ENCODE measurements around the gene RPL34.

Gene RPL34

DNA sequence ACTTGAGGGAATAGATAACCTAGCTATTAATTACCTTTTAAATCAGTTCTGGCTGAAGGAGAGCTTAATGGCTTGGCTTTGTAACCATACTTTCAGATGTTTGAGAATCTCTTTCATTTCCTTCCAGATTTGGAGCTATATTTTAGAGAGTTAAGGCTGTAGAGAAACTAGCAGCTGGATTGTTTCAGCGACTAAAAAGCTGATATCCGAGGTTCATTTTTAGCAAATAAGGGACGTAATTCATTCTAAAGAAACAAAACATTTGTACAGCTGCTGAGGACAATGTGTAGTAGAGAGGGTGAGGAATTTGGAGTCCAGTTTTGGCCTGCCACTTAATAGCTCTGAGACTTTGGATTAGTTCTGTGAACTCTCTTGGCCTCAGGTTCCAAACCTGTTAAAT lies 42.3 kb downstream of the RPL34 start (continued):
- TF ChIP-seq, protein P1, sequence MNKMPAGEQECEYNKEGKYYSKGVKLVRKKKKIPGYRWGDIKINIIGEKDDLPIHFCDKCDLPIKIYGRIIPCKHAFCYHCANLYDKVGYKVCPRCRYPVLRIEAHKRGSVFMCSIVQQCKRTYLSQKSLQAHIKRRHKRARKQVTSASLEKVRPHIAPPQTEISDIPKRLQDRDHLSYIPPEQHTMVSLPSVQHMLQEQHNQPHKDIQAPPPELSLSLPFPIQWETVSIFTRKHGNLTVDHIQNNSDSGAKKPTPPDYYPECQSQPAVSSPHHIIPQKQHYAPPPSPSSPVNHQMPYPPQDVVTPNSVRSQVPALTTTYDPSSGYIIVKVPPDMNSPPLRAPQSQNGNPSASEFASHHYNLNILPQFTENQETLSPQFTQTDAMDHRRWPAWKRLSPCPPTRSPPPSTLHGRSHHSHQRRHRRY (tag by site-specific recombination; IDR thresholded peaks at IDR 0.05): no peak
- no peak for TF ChIP-seq KLF10 (tag by site-specific recombination; IDR thresholded peaks at IDR 0.05)

DNA sequence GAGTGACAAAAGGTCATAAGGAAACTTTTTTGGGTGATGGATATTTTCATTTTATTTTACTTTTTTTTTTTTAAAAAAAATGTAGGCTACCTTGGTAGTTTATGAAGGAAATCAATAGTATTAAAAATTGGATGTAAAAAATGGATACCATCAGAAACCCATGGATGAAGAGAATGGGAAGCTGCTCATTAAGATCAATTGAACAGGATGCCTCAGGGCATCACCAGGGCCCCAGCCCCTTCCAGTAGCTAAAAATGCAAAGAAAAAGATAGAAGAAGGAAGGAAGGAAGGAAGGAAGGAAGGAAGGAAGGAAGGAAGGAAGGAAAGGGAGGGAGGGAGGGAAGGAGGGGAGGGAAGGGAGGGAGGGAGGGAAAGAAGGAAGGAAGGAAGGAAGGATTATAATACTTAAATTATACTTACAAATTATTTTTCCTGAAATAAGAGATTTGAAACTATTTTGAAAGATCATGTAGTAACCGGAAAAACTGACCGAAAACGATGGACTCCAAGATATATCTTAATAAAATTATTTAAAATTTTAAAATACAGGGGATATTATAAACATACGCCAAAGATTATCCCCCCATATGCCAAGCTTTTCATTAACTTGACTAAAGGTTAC lies 54.1 kb downstream of the RPL34 start:
- ChIA-PET POLR2A (no interaction called here), CTCF (no interaction called here)
- H3K4me3 ChIP-seq (ENCODE audit: low read depth, low read length): no peak overlapping the region

More for the DNA sequence above, 54.1 kb downstream of the RPL34 start:
- Histone ChIP-seq H3K27ac (ENCODE audit: extremely low read depth, low read depth, low read length) (no peak overlapping the region), H3K36me3 (ENCODE audit: control insufficient read depth in 2 of 2, insufficient read depth in 1 of 2, low read length in 2 of 2) (peaks cover 0 to 15% of the 10 kb centered on the region in 2 experiments; a peak in 2 of 3 replicates), H3K9me3 (ENCODE audit: control insufficient read depth, insufficient read depth, low read depth, low read length) (no peaks in the 10 kb centered on the region), H3K4me1 (ENCODE audit: control insufficient read depth, insufficient read depth, low read length) (no peaks in the 10 kb centered on the region)
- TF ChIP-seq, protein P2, sequence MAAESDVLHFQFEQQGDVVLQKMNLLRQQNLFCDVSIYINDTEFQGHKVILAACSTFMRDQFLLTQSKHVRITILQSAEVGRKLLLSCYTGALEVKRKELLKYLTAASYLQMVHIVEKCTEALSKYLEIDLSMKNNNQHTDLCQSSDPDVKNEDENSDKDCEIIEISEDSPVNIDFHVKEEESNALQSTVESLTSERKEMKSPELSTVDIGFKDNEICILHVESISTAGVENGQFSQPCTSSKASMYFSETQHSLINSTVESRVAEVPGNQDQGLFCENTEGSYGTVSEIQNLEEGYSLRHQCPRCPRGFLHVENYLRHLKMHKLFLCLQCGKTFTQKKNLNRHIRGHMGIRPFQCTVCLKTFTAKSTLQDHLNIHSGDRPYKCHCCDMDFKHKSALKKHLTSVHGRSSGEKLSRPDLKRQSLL (tag by site-specific recombination; IDR thresholded peaks at IDR 0.05): no peak
- TF ChIP-seq ZNF777 (tag by site-specific recombination; IDR thresholded peaks at IDR 0.05; ENCODE audit: borderline replicate concordance) (no peak), YY2 (tag by site-specific recombination; IDR thresholded peaks at IDR 0.05) (no peak), ZNF416 (tag by site-specific recombination; IDR thresholded peaks at IDR 0.05) (no peak), BCL11B (tag by site-specific recombination; IDR thresholded peaks at IDR 0.05; ENCODE audit: low read depth) (no peak), ZNF785 (tag by site-specific recombination; IDR thresholded peaks at IDR 0.05) (no peak), RBAK (tag by site-specific recombination; IDR thresholded peaks at IDR 0.05) (no peak), ZNF138 (tag by site-specific recombination; IDR thresholded peaks at IDR 0.05; ENCODE audit: borderline replicate concordance) (no peak), ZNF707 (tag by site-specific recombination; IDR thresholded peaks at IDR 0.05) (no peak), ZNF248 (tag by site-specific recombination; IDR thresholded peaks at IDR 0.05) (no peak), ZFP37 (tag by site-specific recombination; IDR thresholded peaks at IDR 0.05) (no peak), ZNF2 (tag by site-specific recombination; IDR thresholded peaks at IDR 0.05) (no peak), ZNF600 (tag by site-specific recombination; IDR thresholded peaks at IDR 0.05) (no peak), ZNF114 (tag by site-specific recombination; IDR thresholded peaks at IDR 0.05) (no peak), ZNF175 (tag by site-specific recombination; IDR thresholded peaks at IDR 0.05) (no peak), ZEB2 (tag by site-specific recombination; IDR thresholded peaks at IDR 0.05) (no peak)
- TF ChIP-seq, protein P3, sequence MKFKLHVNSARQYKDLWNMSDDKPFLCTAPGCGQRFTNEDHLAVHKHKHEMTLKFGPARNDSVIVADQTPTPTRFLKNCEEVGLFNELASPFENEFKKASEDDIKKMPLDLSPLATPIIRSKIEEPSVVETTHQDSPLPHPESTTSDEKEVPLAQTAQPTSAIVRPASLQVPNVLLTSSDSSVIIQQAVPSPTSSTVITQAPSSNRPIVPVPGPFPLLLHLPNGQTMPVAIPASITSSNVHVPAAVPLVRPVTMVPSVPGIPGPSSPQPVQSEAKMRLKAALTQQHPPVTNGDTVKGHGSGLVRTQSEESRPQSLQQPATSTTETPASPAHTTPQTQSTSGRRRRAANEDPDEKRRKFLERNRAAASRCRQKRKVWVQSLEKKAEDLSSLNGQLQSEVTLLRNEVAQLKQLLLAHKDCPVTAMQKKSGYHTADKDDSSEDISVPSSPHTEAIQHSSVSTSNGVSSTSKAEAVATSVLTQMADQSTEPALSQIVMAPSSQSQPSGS (tag by site-specific recombination; IDR thresholded peaks at IDR 0.05; ENCODE audit: low read depth): no peak
- TF ChIP-seq, protein P4, sequence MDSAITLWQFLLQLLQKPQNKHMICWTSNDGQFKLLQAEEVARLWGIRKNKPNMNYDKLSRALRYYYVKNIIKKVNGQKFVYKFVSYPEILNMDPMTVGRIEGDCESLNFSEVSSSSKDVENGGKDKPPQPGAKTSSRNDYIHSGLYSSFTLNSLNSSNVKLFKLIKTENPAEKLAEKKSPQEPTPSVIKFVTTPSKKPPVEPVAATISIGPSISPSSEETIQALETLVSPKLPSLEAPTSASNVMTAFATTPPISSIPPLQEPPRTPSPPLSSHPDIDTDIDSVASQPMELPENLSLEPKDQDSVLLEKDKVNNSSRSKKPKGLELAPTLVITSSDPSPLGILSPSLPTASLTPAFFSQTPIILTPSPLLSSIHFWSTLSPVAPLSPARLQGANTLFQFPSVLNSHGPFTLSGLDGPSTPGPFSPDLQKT (IDR thresholded peaks at IDR 0.05; ENCODE audit: borderline replicate concordance, low read depth, low read length): no peak

Measured in HEK293 (cell line).